ENCODE results near the gene GPN3.
A peak's percentile ranks its signal among the peaks of the same experiment; 100 is the strongest.
"Not testable (repeated sequence)": the region's sequence is repeated elsewhere in the genome, so short reads cannot be mapped to it uniquely, and the experiment has no call there.

Gene GPN3
- total RNA-seq, result 9.6 to 18.4 (median 10.9) reads per million in 4 experiments

GRCh38 chr12:110468214-110469048 is at the start of gene GPN3, which contains the start of gene FAM216A:
GPN3 (minus strand) TSS chr12:110468257; CDS start chr12:110468203, 54 bp downstream.
FAM216A (plus strand) TSS chr12:110468845; CDS start chr12:110468876, 31 bp downstream.
- DNase-seq, result peak; percentile 94

GRCh38 chr12:110516995-110517394 is 48.9 kb upstream of the GPN3 start:
- no peak for DNase-seq

- DNase-seq, result no peak
Measured at GRCh38 chr12:110514363-110514762, 46.3 kb upstream of the GPN3 start.

- DNase-seq, result no peak
Measured at GRCh38 chr12:110513842-110514241, 45.8 kb upstream of the GPN3 start.

GRCh38 chr12:110508071-110508586 is 40.1 kb upstream of the GPN3 start:
- no peak for DNase-seq

- DNase-seq, result no peak
Measured at GRCh38 chr12:110505332-110505731, 37.3 kb upstream of the GPN3 start.

GRCh38 chr12:110503432-110503831 is 35.4 kb upstream of the GPN3 start:
- no peak for DNase-seq

GRCh38 chr12:110501752-110502738 is 34.0 kb upstream of the GPN3 start, which contains the start of the genes RAD9B and VPS29:
RAD9B (plus strand) TSS chr12:110502331; CDS start chr12:110502338, 7 bp downstream.
VPS29 (minus strand) TSS chr12:110502111; CDS start chr12:110502051, 60 bp downstream.
- DNase-seq, result peak; percentile 97

GRCh38 chr12:110501399-110501751 is 33.3 kb upstream of the GPN3 start:
- peak; percentile 35 for DNase-seq

- DNase-seq, result no peak
Measured at GRCh38 chr12:110498984-110499706, 31.1 kb upstream of the GPN3 start.

- no peak for DNase-seq
Measured at GRCh38 chr12:110475426-110475825, 7.4 kb upstream of the GPN3 start.

GRCh38 chr12:110467847-110468213 is 227 bp downstream of the GPN3 start:
- DNase-seq, result no peak

- DNase-seq, result no peak
Measured at GRCh38 chr12:110466791-110467190, 1.3 kb downstream of the GPN3 start.

GRCh38 chr12:110465765-110466164 is 2.3 kb downstream of the GPN3 start:
- DNase-seq, result not testable (repeated sequence)

GRCh38 chr12:110465024-110465423 is 3.0 kb downstream of the GPN3 start:
- DNase-seq, result no peak

- DNase-seq, result not testable (repeated sequence)
Measured at GRCh38 chr12:110461189-110461588, 6.9 kb downstream of the GPN3 start.

- DNase-seq, result no peak
Measured at GRCh38 chr12:110458756-110459155, 9.3 kb downstream of the GPN3 start.

- DNase-seq, result no peak
Measured at GRCh38 chr12:110453569-110454296, 14.3 kb downstream of the GPN3 start.

- no peak for DNase-seq
Measured at GRCh38 chr12:110451263-110451662, 16.8 kb downstream of the GPN3 start.

- peak; percentile 89 for DNase-seq
Measured at GRCh38 chr12:110449799-110450497, 18.1 kb downstream of the GPN3 start, which contains the start of gene ARPC3. ARPC3 (minus strand) TSS chr12:110450337; CDS start chr12:110450260, 77 bp downstream.

GRCh38 chr12:110444455-110444854 is 23.6 kb downstream of the GPN3 start:
- no peak for DNase-seq

Measured in effector CD8-positive, alpha-beta T cell (primary cell).